Liver (tissue), 3 donors: ENCODE measurements around the gene ATPAF1.

Experiments
- CTCF ChIP-seq: fragments of 150-350 bp; IDR thresholded peaks from 2 replicates; pipeline ENCODE4 v1.5.1; 2017; ENCODE audit warnings: improper control_type of control experiment, low read depth, low read length; ENCODE audit not compliant: missing input control
- FOXA1 ChIP-seq: IDR thresholded peaks from 2 replicates; pipeline ENCODE4 v1.6.1; 2016; ENCODE audit warnings: antibody characterized with exemption
- RAD21 ChIP-seq, 2 donors: IDR thresholded peaks; 2 replicates each; pipeline ENCODE4 v1.6.1; 2016; ENCODE audit warnings: antibody characterized with exemption in 2 of 2, mild to moderate bottlenecking in 2 of 2
- donor health status: healthy.
- donor health status: healthy.

- TF ChIP-seq CTCF (no peak), FOXA1 (no peak), RAD21 (IDR thresholded peaks at IDR 0.05) (no peak)
Measured at GRCh38 chr1:46656643-46657042, 11.5 kb downstream of the ATPAF1 start.
